MCF 10A (cell line): Measurements from ENCODE around the gene LRP11. TPM values are rescaled to one million over a fixed set of nuclear protein-coding genes. Genes with fewer than 3 reads are reported as not detected.
"Not testable (repeated sequence)": the region's sequence is repeated elsewhere in the genome, so short reads cannot be mapped to it uniquely, and the experiment has no call there.

Source experiments
- BruUV-seq: library from RNA; stranded (reverse); fragments of 400-500 nt; replicated peaks from 2 replicates; lab custom pipeline; 2021; lab: Mats Ljungman, UMichigan
- CTCF ChIA-PET: fragments of 300-600 bp; sonication (Branson Sonifier 250); formaldehyde crosslinking; extraction: SDS; loops from one replicate; lab custom pipeline; 2021; ENCODE audit warnings: antibody characterized with exemption, inconsistent platforms; lab: Yijun Ruan, JAX
- POLR2A ChIA-PET: fragments of 300-600, 350-650 bp; sonication (Branson Sonifier 250); formaldehyde crosslinking; extraction: SDS; loops from one replicate; lab custom pipeline; 2020; ENCODE audit warnings: antibody characterized with exemption, inconsistent platforms; lab: Yijun Ruan, JAX
- DNase-seq: peaks from one replicate; pipeline ENCODE4 v3.0.0-alpha.2; 2018; ENCODE audit not compliant: unreplicated experiment
- H3K27ac Mint-ChIP-seq: one replicate; pipeline ENCODE4 v1.8.0; 2022; ENCODE audit warnings: mild to moderate bottlenecking, low read depth, mixed read lengths; ENCODE audit not compliant: unreplicated experiment
- H3K27me3 Mint-ChIP-seq: one replicate; pipeline ENCODE4 v1.8.0; 2022; ENCODE audit warnings: mixed read lengths; ENCODE audit not compliant: insufficient read depth, unreplicated experiment
- H3K36me3 Mint-ChIP-seq: one replicate; pipeline ENCODE4 v1.8.0; 2022; ENCODE audit warnings: mild to moderate bottlenecking, moderate library complexity, mixed read lengths; ENCODE audit not compliant: insufficient read depth, unreplicated experiment
- H3K4me1 Mint-ChIP-seq: one replicate; pipeline ENCODE4 v1.8.0; 2022; ENCODE audit warnings: mixed read lengths; ENCODE audit not compliant: insufficient read depth, unreplicated experiment
- H3K4me3 Mint-ChIP-seq: one replicate; pipeline ENCODE4 v1.8.0; 2022; ENCODE audit warnings: mild to moderate bottlenecking, moderate library complexity, mixed read lengths; ENCODE audit not compliant: unreplicated experiment
- H3K9me3 Mint-ChIP-seq: one replicate; pipeline ENCODE4 v1.8.0; 2022; ENCODE audit warnings: mixed read lengths; ENCODE audit not compliant: unreplicated experiment
- CTCF ChIP-seq: fragments of 200-600 bp; IDR thresholded peaks from one replicate; pipeline ENCODE4 v1.8.0; 2022; ENCODE audit warnings: antibody characterized with exemption, mild to moderate bottlenecking; ENCODE audit not compliant: unreplicated experiment
- intact Hi-C: fragments of 100-400 bp; cut with micrococcal nuclease; formaldehyde crosslinking; loops from 2 replicates; pipeline ENCODE4 v1.14.1; 2022
- total RNA-seq: library from RNA; stranded (reverse); gene quantifications from 2 replicates; pipeline ENCODE4 v1.2.3, GENCODE V29; 2022

Gene LRP11
- total RNA-seq, 1 experiment from 2014 or later: 46.1 TPM

GRCh38 chr6:149867876-149868640, 3.9 kb upstream of the LRP11 start:
- DNase-seq: peak; percentile 62
- Mint-ChIP-seq H3K27me3 (no peaks in the 10 kb centered on the region), H3K36me3 (no peaks in the 10 kb centered on the region), H3K4me1 (peaks cover 12% of the 10 kb centered on the region), H3K27ac (peak overlapping the region; percentile 6), H3K9me3 (no peaks in the 10 kb centered on the region), H3K4me3 (no peak overlapping the region)
- CTCF ChIA-PET: interaction anchor here (0.7 to 2.1 kb wide), 6 partner anchors 17 to 45 kb away, joined by 4 to 7 read pairs (median 6); no protein-coding TSS in a partner anchor
- intact Hi-C loops: loop anchor here (10.0 kb wide), 1 partner anchor 143 kb away; no protein-coding TSS in a partner anchor
- no TSS peak for BruUV-seq
- TF ChIP-seq CTCF: no peak
- POLR2A ChIA-PET: interaction anchor here (0.7 to 7.8 kb wide), 8 partner anchors 20 to 151 kb away, joined by 3 to 104 read pairs (median 4); partner anchors contain the start of gene LATS1

GRCh38 chr6:149864578-149865535, 698 bp upstream of the LRP11 start:
- DNase-seq: peak; percentile 74

GRCh38 chr6:149862922-149863697, 1.0 kb downstream of the LRP11 start:
- Mint-ChIP-seq H3K27me3 (no peaks in the 10 kb centered on the region), H3K4me3 (peak overlapping the region; percentile 90), H3K9me3 (no peaks in the 10 kb centered on the region), H3K27ac (peak overlapping the region; percentile 96), H3K36me3 (no peaks in the 10 kb centered on the region), H3K4me1 (peaks cover 48% of the 10 kb centered on the region)
- intact Hi-C loops: loop anchor here (2.0 to 10.0 kb wide), 2 partner anchors 28 to 138 kb away; no protein-coding TSS in a partner anchor
- ChIA-PET POLR2A (interaction anchor here (0.7 to 13.6 kb wide), 14 partner anchors 8 to 146 kb away, joined by 3 to 255 read pairs (median 7); no protein-coding TSS in a partner anchor), CTCF (interaction anchor here (0.6 to 4.9 kb wide), 8 partner anchors 15 to 229 kb away, joined by 3 to 60 read pairs (median 4); no protein-coding TSS in a partner anchor)
- TSS peak; percentile 54 for BruUV-seq
- TF ChIP-seq CTCF: no peak
- DNase-seq: peak; percentile 97

More at GRCh38 chr6:149864578-149865535, 698 bp upstream of the LRP11 start:
- TF ChIP-seq CTCF: peak; percentile 49
- intact Hi-C loops: loop anchor here (1.0 to 10.0 kb wide), 6 partner anchors 25 to 140 kb away; partner anchors contain the start of gene RAET1G
- BruUV-seq: no TSS peak
- no peaks in the 10 kb centered on the region for H3K27me3 Mint-ChIP-seq
- no peaks in the 10 kb centered on the region for H3K9me3 Mint-ChIP-seq
- H3K4me3 Mint-ChIP-seq: peak overlapping the region; percentile 90
- ChIA-PET CTCF (interaction anchor here (0.6 to 4.9 kb wide), 20 partner anchors 9 to 690 kb away, joined by 3 to 60 read pairs (median 4); partner anchors contain the start of gene NUP43), POLR2A (interaction anchor here (0.5 to 13.6 kb wide), 12 partner anchors 8 to 338 kb away, joined by 3 to 255 read pairs (median 4); no protein-coding TSS in a partner anchor)
- H3K27ac Mint-ChIP-seq: no peak overlapping the region
- peaks cover 39% of the 10 kb centered on the region for H3K4me1 Mint-ChIP-seq
- H3K36me3 Mint-ChIP-seq: no peaks in the 10 kb centered on the region

- H3K36me3 Mint-ChIP-seq, H3K9me3 Mint-ChIP-seq, H3K27me3 Mint-ChIP-seq, DNase-seq, BruUV-seq: not testable (repeated sequence)
- ChIA-PET CTCF (interaction anchor here (1.2 to 1.4 kb wide), 2 partner anchors 15 to 26 kb away, joined by 3 to 4 read pairs; no protein-coding TSS in a partner anchor), POLR2A (interaction anchor here (1.0 to 13.6 kb wide), 7 partner anchors 21 to 144 kb away, joined by 3 to 255 read pairs (median 11); partner anchors contain the start of gene LATS1)
- H3K27ac Mint-ChIP-seq: peak overlapping the region; percentile 96
- intact Hi-C loops: loop anchor here (2.0 to 10.0 kb wide), 2 partner anchors 28 to 138 kb away; no protein-coding TSS in a partner anchor
- peak overlapping the region; percentile 90 for H3K4me3 Mint-ChIP-seq
- H3K4me1 Mint-ChIP-seq: peaks cover 46% of the 10 kb centered on the region
Measured at GRCh38 chr6:149862424-149862738, 1.8 kb downstream of the LRP11 start.
